IPS DF 4.7 (cell line): Measurements from ENCODE around the gene ABHD17C.

Experiments used
- DNase-seq: peaks from one replicate; pipeline ENCODE4 v3.0.0-alpha.2; 2013; ENCODE audit warnings: low spot score; ENCODE audit errors: extremely low read depth

The ABHD17C gene

DNA sequence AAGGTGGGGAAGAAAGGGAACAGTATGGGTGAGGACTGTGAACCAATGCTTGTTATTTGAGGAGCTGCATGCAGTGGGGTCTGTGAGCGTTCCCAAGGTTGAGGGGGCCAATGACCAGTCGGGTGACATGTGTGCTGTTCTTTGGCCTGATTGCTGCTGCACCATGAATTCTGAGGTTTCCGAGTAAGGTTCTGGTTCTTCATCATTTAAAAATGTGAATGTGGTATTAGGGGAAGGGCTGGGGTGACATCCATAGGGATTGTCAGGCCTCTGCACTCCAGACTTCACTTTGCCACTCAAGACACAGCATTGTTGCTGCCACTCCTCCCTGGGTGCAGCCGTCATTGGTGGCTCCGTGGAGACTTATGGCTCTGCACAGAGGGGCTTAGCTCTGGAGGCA, 32.5 kb downstream of the ABHD17C start:
- no peak for DNase-seq

DNA sequence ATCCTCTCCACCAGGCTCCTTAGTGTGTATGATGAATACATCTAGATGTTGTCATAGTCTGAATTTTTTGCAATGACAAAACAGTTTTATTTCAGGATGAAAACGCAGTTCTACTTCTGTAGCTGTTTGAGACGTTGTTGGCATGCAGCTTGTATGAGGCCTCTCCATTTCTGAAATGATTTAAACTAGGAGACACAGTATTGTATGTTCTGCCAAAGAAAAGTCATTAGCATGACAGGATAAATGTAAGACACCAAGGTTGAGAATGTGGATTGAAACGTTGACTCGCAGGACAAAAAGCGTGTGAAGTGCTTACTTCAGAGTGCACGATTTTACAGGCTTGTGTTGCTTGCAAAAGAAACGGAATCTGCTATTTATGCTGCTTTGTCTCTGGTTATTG, 35.3 kb downstream of the ABHD17C start:
- no peak for DNase-seq

DNA sequence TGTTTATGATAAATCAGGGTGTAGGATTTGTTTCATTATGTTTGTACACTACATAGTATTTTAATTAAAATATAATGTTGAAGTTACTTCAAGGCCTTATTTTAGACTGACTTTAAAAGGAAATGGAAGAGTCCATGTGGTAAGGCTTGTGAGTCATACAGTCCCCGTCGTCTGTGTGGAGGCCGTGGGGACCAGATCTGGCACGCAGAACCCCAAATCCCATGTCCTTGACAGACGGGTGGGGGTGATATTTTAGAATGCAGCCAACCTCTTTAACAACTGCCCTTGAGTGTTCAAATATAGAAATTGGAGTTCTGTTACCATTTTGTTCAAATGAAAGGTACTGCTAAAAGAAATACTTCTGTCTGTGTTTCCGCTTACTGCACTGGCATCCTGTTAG, 35.8 kb downstream of the ABHD17C start:
- no peak for DNase-seq

DNA sequence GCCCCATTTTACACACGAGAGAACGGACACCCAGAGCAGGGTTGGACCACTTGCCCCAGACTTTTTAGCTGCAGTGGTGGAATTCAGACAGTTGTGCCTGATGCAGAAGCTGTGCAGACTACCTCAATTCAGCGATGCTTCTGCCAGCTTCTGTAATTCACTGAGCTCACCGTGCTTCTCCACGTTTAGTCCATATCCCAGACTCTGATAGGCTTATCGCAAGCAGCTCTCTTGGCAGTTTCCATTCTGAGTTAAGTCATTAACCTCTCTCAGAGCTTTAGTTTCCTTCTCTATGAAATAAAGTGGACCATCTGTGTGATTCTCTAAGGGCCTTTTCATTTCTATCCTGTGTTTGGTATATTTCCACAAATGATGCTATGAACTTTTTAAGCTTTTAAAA, 37.1 kb downstream of the ABHD17C start:
- DNase-seq: no peak

DNA sequence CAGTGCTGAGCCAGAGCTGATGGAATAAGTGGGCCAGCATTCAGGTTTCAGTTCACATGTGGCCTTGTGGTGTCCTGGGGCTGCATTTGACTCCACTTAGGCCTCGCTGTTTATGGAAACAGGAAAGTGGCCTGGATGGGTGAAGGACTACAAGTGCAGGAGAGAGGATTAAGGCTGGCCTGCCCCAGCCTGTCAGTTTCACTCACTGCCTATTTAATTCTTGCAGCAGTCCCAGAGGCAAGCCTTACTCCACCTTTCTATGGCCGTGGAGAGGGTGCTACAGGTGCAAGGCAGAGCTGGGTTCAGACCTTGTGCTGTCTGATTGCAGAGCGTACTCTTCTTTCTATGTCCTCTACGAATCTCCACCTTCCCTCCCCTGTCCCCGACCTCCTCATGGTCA, 37.7 kb downstream of the ABHD17C start:
- DNase-seq: no peak

DNA sequence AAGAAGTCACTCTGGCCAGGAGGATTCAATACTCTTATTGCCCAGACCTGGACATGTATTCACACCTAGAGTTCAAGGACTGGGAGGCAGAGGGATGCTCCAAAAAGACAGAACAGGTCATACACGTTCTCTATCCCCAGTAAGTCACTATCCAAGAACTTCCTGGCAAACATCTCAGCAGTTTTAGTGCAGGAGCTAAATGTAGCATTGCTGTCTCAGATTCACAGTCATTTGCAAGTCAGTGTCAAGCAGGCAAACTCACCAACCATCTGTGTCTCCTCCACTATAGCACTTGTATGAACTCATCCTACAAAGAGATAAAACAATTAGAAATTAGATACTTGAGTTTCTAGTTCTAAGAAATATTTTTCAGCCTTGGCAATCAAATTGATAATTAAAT, 38.4 kb downstream of the ABHD17C start:
- no peak for DNase-seq

DNA sequence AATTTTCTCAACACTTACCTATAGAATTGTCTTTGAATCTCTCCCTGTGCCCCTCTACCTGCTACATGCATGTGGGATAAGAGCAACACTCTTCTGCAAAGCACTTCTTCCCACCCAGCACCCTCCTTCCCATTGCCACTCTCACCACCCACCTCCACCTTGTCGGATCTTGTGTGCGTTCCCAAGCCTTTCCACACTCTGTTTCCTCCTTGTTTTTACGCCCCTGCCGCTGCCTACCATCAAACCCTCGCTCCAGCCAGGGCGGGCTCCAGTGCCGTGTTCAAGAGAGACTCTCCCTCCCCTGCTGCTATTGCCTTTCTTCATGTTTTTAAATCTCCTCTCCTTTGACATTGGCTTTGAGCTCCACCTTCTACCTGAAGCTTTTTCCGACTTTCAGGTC, 40.2 kb downstream of the ABHD17C start:
- no peak for DNase-seq

DNA sequence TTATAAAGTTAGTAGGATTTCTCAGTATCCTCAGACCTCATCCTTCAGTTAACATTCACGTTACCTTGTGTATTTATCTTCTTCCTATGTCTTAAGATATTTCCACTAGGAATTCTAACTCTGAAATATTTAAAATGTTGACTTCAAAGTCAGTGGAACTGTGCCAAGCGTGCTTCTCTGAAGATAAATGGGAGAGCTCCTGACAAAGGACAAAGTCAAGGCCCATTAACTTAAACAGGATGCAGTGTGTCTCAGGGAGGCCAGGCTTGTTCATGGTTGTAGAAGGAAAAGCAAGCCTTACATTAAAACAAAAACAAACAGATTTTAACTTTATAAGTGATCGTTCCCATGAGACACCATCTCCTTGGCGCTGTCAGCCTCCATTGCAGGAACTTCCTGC, 41.5 kb downstream of the ABHD17C start:
- DNase-seq: no peak

DNA sequence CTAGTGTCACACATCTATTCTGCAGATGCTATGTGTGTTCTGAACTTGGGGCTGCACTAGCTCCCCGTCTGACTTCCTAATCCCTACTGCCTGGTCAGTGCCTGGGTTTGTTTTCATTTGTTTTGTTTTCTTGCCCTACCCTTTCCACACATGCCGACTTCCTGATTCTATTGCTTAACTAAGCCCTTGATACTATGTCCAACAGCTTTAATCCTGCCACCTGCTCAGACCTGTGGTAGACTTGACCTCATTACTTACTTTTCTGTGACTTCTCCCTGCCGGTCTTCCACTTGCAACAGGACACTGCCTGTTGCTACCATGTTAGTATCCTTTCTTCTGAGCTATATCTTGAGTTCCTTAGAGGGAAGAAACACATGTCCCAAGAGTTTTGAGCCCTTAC, 44.8 kb downstream of the ABHD17C start:
- no peak for DNase-seq

DNA sequence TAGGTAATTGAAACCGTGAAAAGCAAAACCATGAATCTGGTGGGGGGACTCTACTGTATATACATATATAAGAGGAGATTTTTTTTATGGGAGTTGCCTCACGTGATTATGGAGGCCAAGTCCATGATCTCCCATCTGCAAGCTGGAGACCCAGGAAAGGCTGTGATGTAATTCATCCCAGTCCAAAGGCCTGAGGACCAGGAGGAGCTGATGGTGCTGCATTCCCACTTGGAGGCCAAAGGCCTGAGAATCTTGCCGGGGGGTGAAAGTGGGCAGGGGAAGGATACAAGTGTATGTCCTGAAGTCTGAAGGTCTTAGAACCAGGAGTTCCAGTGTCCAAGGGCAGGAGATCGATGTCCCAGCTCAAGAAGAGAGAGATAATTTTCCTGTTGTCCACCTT, 47.0 kb downstream of the ABHD17C start:
- DNase-seq: no peak

DNA sequence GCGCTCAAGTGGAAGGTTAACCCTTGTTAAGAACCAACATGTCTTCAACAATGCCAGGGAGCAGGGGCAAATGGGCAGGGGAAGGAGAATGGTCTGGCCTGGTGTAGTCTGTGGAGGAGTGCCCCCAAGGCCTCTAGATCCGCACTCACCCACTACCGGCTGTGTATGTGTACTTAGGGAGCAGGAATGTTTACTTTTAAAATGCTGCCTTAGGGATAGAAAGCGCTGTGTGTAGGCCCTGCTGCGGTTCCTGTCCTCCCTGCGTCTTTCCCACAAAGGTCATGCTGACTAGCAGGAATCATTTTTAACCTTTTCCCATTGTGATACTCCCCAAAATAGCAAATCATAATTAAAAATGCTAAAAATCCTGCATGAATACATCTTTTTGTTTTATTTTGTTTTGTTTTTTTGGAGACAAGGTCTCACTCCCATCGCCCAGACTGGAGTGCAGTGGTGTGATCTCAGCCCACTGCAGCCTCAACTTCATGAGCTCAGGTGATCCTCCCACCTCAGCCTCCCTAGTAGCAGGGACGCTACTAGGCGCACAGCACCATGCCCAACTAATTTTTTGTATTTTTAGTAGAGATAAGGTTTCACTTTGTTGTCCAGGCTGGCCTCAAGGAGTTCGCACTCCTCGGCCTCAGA, 48.2 kb downstream of the ABHD17C start:
- DNase-seq: no peak

DNA sequence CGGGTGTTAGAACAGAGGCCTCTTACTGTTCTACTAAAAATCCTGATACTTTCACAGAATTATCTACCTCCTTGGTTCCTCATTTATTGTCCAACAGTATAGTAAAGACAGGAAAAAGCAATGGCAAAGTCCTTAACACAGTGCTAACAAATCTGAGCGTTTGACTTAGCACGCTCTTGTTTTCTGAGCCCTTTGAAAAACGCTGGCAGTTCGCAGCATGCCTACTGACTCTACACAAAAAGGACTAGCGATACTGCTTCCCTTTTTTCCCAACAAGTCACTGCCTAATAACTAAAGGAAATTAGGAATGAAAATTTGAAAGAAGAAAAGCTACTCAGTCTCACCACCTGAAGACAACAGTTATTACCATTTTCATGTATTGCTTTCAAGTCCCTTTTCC, 49.3 kb downstream of the ABHD17C start:
- no peak for DNase-seq

DNA sequence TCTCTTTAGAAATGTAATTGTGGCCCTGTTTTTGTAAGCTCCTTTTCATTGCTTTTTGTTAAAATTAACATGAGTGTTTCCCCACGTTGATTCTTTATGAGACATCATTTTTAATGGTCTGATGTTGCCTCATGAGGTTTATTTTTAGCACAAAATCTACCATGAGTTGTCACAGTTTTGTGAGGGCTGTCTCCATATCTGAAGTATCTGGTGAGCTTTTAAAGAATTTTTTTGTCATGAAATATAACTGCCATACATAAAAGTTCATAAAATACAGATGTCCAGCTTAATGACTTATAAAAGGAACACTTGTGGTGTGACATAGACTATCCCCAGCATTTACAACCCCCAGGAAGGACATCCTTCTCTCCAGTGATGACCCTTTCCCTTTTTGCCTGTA, 49.7 kb downstream of the ABHD17C start:
- no peak for DNase-seq

DNA sequence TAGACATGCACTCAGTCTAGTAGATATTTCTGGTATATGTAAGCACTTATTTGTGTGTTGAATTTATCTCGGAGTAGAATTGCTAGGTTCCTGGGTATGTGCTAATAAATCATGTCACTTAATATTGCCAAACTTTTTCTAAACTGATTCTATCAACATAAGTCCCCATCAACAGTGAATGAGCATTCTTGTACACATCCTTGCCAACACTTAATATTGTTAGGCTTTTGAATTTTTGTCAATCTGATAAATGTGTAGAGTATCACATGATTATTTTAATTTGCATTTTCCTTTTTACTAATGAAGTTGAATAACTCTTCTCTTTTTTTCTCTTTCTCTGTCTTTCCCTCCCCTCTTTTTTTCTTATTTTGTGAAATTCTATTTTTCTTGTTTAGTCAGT, 50.8 kb downstream of the ABHD17C start:
- DNase-seq: no peak

DNA sequence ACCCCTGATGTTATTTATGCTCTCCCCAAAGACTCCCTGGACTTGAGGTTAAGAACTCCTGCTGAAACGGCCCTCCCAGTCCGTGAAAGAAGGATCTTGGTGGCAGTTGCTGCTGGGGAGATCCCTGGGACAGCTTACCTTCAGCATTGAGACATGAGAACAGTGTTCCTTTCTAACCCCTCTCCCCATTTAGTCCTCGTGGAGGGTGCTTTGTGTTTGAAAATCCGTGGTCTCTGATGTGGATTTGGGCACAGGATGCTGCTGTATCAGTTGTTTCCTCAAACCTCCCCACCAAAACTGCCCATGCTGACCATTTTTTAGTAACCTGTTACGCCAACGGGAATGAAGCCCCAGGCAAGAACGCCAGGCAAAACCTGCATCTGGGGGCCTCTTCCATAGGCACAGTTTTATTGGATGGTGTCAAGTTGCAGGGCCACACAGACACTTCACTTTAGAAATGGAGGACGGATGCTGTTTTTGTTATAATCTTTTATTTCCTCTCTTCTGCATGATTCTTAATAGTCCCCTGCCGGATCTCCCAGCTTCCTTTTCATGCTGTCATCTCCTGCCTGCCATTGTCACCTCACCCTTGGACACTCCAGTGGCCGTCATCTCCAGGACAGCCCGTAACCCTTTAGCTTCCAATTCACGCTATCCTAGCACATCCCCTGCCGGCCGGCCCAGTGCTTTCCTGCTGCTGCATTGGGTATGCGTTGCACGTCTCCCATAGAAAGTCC, 52.4 kb downstream of the ABHD17C start:
- DNase-seq: no peak

DNA sequence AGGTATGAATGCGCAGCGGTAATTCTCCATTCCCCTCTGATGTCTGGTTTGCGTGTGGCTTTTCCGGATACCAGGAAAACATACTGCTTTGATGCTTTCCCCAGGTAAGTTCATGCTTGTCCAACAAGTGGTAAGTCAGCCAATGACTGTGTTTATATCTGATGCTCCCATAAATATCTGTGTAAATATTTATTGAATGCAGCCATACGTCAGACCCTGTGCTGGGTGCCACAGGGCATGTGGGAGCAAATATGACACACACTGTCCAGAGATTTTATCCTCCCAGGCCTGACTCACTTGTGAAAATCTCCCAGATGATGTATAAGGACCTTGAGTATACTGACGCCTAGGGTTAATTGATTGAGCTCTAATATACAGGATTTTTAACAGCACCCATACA, 54.5 kb downstream of the ABHD17C start:
- DNase-seq: no peak

DNA sequence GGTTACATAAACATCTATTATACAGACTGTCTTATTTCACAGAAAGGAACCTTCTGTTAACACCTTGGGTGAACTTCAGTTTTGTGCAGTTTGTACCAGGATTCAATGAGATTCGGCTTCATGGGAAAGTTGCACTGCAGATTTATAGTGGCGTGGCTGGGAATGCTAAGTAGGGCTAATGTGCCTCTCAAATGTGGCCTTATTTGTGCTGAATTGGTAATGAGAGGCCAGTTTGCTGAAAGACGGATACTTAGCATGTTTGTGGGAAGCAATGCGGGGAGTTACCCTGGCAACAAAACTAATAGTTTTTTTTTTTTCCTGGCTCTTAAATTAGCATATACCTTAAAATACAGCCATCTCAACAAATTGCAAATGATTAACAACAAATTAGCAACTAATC, 55.5 kb downstream of the ABHD17C start:
- DNase-seq: no peak

DNA sequence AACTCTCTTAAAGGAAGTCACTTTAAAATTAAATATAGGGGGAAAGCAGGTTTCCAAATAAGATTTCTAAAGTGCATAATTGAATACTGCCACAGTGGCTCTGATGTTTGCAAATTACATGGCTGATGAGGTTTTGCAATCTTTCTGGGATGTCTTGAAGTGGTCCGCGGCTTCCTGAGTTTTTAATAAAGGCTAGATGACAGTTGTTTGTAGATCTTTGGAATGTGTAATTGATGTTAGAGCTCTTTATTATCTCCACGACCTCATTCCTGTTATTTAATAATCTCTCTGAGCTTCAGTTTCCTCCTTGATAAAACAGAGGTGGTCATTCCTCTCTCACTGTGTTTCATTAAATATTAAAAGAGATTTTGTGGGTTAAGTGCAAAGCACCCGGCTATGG, 57.1 kb downstream of the ABHD17C start:
- DNase-seq: no peak

DNA sequence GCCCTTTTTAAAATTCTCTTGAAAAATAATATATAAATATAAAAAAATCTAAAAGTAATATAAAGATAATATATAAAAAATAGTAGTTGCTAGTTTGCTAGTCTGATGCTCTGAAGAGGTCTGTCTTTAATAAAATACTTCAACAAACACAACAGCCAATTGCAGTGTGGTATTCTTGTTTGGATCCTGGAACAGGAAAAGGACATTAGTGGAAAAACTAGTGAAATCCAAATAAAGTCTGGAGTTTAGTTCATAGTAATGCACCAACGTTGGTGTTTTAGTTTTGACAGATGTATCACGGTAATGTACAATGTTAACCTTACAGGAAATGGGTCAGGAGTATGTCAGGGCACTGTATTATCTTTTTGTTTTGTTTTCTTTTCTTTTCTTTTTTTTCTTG, 58.1 kb downstream of the ABHD17C start:
- DNase-seq: no peak

DNA sequence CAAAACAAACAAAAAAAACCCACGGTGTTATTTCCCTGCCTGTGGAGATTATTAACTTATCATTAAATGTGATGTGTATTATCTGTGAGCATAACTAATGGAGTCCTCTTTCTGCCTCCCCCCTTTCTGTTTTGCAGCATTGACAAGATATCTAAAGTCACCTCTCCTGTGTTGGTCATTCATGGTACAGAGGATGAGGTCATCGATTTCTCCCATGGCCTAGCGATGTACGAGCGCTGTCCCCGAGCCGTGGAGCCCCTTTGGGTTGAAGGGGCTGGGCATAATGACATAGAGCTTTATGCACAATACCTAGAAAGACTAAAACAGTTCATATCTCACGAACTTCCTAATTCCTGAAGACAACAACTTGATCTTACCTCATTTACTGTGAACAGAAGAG, 58.9 kb downstream of the ABHD17C start:
- no peak for DNase-seq

DNA sequence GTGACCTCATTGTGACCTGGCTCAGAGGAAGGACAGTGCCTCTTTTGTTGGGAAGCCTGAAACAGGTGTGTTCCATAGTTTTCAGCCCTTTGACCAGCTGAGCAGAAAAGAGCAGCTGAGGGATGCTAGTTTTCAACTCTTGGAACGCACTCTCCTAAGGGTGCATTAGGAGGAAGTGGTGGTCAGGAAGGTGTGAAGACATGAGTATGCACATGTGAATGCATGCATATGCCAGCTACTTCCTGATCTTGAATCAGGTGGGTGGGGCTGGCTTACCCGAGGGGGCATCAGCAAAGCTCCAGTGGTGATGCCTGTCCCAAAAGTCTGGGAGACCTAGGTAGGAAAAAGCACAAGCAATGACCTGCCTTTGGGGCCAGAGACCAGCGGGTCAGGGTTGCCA, 60.8 kb downstream of the ABHD17C start:
- DNase-seq: no peak

DNA sequence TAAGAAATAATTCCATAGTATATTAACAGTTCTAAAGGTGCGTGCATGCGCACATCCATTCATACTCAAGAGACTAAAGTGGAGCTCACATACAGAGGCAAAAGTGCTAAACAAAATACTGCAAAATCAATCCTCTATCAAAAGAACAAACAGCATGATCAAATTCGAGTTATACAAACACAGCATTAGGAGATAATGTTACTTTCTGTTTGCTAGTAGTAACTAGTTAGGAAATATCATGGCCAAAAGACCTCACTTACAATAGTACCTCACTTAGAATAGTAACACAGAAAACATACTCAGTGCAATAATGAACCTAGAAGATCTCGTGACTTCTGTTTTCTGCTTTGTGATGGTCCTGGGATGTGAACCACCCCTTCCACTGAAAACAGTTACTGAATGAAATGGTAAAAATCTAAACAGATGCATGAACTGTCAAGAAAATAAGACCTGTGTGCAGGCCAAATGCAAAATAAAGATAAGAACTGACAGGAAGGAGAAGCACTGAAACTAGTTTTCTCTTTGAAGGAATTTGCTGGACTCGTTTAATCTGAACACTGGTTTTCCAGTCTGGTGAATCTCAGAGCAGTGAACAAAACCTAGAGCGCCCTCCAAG, 63.1 kb downstream of the ABHD17C start:
- no peak for DNase-seq

DNA sequence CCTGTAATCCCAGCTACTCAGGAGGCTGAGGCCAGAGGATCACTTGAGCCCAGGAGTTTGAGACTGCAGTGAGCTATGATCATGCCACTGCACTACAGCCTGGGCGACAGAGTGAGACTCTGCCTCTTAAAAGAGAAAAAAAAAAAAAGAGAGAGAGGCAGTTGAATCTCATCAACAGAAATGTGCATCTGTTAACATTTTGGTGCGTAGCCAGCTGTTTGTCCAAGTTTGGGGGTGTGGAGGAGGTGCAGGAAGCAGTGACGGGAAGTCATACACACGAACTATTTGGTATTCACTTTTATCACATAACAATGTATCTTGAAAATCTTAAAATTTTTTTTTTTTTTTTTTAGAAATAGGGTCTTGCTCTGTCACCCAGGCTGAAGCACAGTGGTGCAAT, 65.8 kb downstream of the ABHD17C start:
- no peak for DNase-seq
